MM.1S (cell line): ENCODE results near the gene SSNA1.

Experiments used
- DNase-seq: peaks from one replicate; pipeline ENCODE4 v3.0.0-alpha.2; 2015
- H2AFZ ChIP-seq: fragments of 300-600 bp; sonication (generic); 2 replicates; pipeline ENCODE4 v1.6.0; 2016; ENCODE audit warnings: antibody characterized with exemption, low read length
- H3F3A ChIP-seq: fragments of 300-600 bp; sonication (generic); 2 replicates; pipeline ENCODE4 v1.6.1; 2016; ENCODE audit warnings: mild to moderate bottlenecking, antibody characterized with exemption, low read length, moderate library complexity, mixed read lengths; ENCODE audit not compliant: insufficient read depth
- H3K27ac ChIP-seq: fragments of 300-600 bp; sonication (generic); 2 replicates; pipeline ENCODE4 v1.5.1; 2016; ENCODE audit warnings: mild to moderate bottlenecking, low read length
- H3K27me3 ChIP-seq: fragments of 300-600 bp; sonication (generic); replicated peaks from 2 replicates; pipeline ENCODE4 v1.6.0; 2016; ENCODE audit warnings: low read length; ENCODE audit not compliant: insufficient read depth
- H3K36me3 ChIP-seq: fragments of 300-600 bp; sonication (generic); replicated peaks from 2 replicates; pipeline ENCODE4 v1.6.1; 2016; ENCODE audit warnings: mild to moderate bottlenecking, low read length, mixed read lengths; ENCODE audit not compliant: insufficient read depth
- H3K4me1 ChIP-seq: fragments of 300-600 bp; sonication (generic); 2 replicates; pipeline ENCODE4 v1.6.1; 2016; ENCODE audit warnings: low read length, mixed read lengths
- H3K4me2 ChIP-seq: fragments of 300-600 bp; sonication (generic); 2 replicates; pipeline ENCODE4 v1.6.0; 2016; ENCODE audit warnings: low read depth, low read length
- H3K4me3 ChIP-seq: fragments of 300-600 bp; sonication (generic); 2 replicates; pipeline ENCODE4 v1.5.1; 2016; ENCODE audit warnings: low read length, mixed read lengths
- H3K79me2 ChIP-seq: fragments of 300-600 bp; sonication (generic); 2 replicates; pipeline ENCODE4 v1.6.1; 2016; ENCODE audit warnings: mixed run types, low read length, mixed read lengths
- H3K9ac ChIP-seq: fragments of 300-600 bp; sonication (generic); 2 replicates; pipeline ENCODE4 v1.6.1; 2016; ENCODE audit warnings: low read length, mixed read lengths
- H3K9me2 ChIP-seq: fragments of 300-600 bp; sonication (generic); replicated peaks from 2 replicates; pipeline ENCODE4 v1.6.1; 2016; ENCODE audit warnings: mild to moderate bottlenecking, low read length, mixed read lengths; ENCODE audit not compliant: insufficient read depth
- H3K9me3 ChIP-seq: fragments of 300-600 bp; sonication (generic); replicated peaks from 2 replicates; pipeline ENCODE4 v1.6.1; 2016; ENCODE audit warnings: mild to moderate bottlenecking, low read length, mixed read lengths; ENCODE audit not compliant: insufficient read depth
- H4K20me1 ChIP-seq: fragments of 300-600 bp; sonication (generic); 2 replicates; pipeline ENCODE4 v1.6.1; 2016; ENCODE audit warnings: mild to moderate bottlenecking, low read length, moderate library complexity, mixed read lengths; ENCODE audit not compliant: insufficient read depth
- EZH2 ChIP-seq: fragments of 300-600 bp; sonication (generic); optimal IDR thresholded peaks from 2 replicates; pipeline ENCODE3; 2017; ENCODE audit warnings: low read depth, mild to moderate bottlenecking, antibody characterized with exemption, low read length, mixed read lengths
- EZH2phosphoT487 ChIP-seq: fragments of 300-600 bp; sonication (generic); IDR thresholded peaks from 2 replicates; pipeline ENCODE4 v1.6.1; 2018; ENCODE audit warnings: antibody characterized with exemption, low read length
- TF ChIP-seq, protein P1 (sequence below): fragments of 300-600 bp; sonication (generic); IDR thresholded peaks from 2 replicates; pipeline ENCODE4 v1.5.1; 2016; ENCODE audit warnings: antibody characterized with exemption, low read length, mixed read lengths

SSNA1 gene

DNA sequence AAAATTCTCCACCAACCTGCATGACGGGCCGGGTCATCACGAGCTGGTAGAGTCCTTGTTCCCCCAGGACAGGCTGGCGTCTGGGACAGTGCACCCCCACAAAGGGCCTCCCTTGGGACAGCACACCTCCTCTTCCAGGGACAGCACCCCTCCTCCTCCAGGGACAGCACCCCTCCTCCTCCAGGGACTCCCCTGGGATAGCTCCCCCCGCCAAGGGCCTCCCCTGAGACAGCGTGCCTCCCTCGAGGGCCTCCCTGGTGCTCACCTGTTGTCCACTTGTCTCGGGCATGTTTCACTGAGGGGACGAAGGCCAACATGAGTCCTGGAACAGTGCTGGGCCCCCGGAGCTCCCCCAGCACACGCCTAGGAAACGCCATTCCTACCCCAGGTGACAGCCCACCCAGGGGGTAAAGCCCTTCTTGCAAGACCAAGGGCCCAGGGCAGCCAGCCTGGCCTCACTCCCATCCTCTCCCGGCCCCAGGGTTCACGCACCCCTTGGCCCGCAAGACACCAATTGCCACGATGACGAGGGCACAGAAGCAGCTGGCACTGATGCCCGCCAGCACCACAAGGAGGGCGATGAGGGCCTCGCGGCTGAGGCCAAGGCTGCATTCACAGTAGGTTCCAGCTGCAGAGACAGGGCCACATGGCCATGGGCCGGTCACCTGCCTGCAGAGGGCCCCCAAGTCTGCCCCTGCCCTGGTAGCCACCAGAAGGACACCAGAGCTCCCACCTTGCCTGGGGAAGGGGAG is 17.2 kb upstream of the SSNA1 start:
- TF ChIP-seq EZH2phosphoT487: no peak
- TF ChIP-seq EZH2: no peak
- TF ChIP-seq, protein P1, sequence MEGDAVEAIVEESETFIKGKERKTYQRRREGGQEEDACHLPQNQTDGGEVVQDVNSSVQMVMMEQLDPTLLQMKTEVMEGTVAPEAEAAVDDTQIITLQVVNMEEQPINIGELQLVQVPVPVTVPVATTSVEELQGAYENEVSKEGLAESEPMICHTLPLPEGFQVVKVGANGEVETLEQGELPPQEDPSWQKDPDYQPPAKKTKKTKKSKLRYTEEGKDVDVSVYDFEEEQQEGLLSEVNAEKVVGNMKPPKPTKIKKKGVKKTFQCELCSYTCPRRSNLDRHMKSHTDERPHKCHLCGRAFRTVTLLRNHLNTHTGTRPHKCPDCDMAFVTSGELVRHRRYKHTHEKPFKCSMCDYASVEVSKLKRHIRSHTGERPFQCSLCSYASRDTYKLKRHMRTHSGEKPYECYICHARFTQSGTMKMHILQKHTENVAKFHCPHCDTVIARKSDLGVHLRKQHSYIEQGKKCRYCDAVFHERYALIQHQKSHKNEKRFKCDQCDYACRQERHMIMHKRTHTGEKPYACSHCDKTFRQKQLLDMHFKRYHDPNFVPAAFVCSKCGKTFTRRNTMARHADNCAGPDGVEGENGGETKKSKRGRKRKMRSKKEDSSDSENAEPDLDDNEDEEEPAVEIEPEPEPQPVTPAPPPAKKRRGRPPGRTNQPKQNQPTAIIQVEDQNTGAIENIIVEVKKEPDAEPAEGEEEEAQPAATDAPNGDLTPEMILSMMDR: no peak
- no peak overlapping the region for H2AFZ ChIP-seq
- H3K79me2 ChIP-seq: no peaks in the 10 kb centered on the region
- no peak overlapping the region for H3K4me2 ChIP-seq
- H3K36me3 ChIP-seq: no peaks in the 10 kb centered on the region
- peaks cover 2% of the 10 kb centered on the region; the same call in 1 of the 2 replicates for H3F3A ChIP-seq
- H3K9ac ChIP-seq: no peak overlapping the region
- no peak for DNase-seq
- no peak overlapping the region for H3K27ac ChIP-seq
- H3K9me2 ChIP-seq: no peaks in the 10 kb centered on the region
- no peaks in the 10 kb centered on the region for H3K4me1 ChIP-seq
- no peak overlapping the region for H3K4me3 ChIP-seq
- H4K20me1 ChIP-seq: no peaks in the 10 kb centered on the region
- peaks cover 58% of the 10 kb centered on the region for H3K27me3 ChIP-seq
- no peaks in the 10 kb centered on the region for H3K9me3 ChIP-seq

DNA sequence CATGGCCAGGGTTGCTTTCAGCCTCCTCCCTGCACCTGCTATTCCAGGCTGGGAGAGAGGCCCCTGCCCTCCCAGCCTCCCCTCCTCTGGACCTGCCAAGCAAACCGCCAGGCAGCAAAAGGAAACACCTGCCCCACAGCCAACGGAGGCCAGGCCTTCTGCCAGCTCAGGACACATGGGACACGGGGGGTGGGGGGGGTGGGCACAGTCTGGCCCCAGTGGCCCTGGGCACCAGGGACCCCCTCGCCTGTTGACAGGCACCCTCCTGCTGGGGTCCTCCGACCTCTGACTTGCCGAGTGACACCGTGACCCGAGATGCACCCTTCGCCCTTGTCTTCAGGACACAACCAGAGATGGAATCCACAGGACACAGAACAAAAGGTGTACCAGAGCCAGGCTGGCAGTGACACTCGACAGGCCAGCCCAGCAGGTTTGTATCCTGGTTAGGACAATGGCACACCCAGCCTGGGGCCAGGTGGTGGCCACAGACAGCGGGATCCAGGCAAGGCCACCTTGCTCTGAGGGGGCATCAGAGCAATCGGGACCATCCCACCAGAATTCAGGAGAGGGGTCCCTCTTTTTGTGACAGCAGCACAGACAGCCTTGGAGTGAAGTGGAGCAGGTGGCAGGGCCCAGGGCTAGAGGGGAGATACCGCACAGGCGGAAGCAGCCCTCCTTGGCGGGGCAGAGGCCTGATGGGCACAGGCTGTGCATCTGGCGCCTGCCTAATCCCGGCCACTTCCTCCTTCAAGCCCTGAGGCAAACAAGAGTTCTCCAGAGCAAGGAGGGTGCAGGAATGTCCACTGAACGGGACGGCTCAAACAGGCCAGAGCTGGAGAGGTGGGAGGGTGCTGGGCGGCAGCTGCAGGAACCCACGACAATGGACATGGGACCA is 15.3 kb upstream of the SSNA1 start:
- Histone ChIP-seq H3K36me3 (no peaks in the 10 kb centered on the region), H3K9me3 (no peaks in the 10 kb centered on the region), H4K20me1 (no peaks in the 10 kb centered on the region), H3K9me2 (no peaks in the 10 kb centered on the region), H3K4me2 (no peak overlapping the region), H3F3A (peaks cover 10% of the 10 kb centered on the region; the same call in 1 of the 2 replicates), H3K4me1 (no peaks in the 10 kb centered on the region), H3K27ac (no peak overlapping the region), H3K79me2 (no peaks in the 10 kb centered on the region), H3K4me3 (no peak overlapping the region), H3K9ac (no peak overlapping the region), H2AFZ (no peak overlapping the region), H3K27me3 (peaks cover 40% of the 10 kb centered on the region)
- DNase-seq: no peak
- no peak for TF ChIP-seq EZH2phosphoT487
- TF ChIP-seq, protein P1: no peak
- TF ChIP-seq EZH2: no peak

DNA sequence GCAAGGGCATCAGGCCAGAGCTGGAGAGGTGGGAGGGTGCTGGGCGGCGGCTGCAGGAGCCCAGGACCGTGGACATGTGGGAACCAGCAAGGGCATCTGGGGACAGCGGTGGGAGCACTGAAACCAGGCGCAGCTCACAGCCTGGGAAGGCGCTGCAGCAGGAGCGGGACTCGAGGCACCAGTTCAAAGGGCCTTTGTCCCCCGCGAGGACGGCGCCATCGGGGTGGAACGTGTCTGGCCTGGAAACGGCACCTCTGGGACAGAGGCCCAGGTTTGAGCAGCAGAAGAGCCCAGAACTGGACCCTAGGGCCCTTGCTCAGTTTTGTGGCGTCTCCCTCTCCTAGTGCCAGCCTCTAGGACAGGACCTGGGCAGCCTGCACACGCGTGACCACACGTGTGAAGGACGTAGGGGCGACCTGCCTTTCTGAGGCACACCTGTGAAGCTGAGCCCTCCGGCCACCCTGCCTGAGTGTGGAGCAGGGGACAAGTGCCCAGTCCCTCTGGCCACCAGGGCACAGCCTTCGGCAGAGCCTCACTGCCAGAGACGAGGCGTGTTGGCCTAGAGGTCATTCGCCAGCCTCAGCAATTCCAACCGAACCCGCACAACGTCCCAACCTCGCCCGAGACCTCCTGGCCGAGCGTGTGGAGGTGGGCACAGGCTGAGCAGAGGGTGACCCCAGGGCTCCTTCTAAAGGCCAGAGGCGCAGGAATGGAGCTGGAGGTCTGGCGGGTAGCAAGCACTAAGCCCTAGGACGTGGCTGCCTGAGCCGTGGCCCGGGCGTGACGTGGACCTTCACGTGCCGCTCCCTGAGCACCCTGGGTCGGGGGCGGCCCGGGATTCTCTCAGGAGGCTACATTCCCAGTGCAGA is 14.4 kb upstream of the SSNA1 start:
- Histone ChIP-seq H3K9me3 (no peaks in the 10 kb centered on the region), H3K9me2 (no peaks in the 10 kb centered on the region), H3K79me2 (no peaks in the 10 kb centered on the region), H3K36me3 (no peaks in the 10 kb centered on the region), H3K4me3 (no peak overlapping the region), H3K27me3 (peaks cover 36% of the 10 kb centered on the region), H4K20me1 (no peaks in the 10 kb centered on the region), H3K4me2 (no peak overlapping the region), H3K27ac (no peak overlapping the region), H3K4me1 (no peaks in the 10 kb centered on the region), H3K9ac (no peak overlapping the region), H2AFZ (no peak overlapping the region), H3F3A (peaks cover 10% of the 10 kb centered on the region; the same call in 1 of the 2 replicates)
- no peak for DNase-seq
- no peak for TF ChIP-seq EZH2phosphoT487
